CD4-positive, alpha-beta T cell treated with Interleukin-4 for 1 hour (primary cell): ENCODE data around the gene RNF169.

Experiments
- DNase-seq, 2 donors: peaks; one replicate each; pipeline ENCODE4 v3.0.0-alpha.2; 2020 to 2022

Gene RNF169, protein sequence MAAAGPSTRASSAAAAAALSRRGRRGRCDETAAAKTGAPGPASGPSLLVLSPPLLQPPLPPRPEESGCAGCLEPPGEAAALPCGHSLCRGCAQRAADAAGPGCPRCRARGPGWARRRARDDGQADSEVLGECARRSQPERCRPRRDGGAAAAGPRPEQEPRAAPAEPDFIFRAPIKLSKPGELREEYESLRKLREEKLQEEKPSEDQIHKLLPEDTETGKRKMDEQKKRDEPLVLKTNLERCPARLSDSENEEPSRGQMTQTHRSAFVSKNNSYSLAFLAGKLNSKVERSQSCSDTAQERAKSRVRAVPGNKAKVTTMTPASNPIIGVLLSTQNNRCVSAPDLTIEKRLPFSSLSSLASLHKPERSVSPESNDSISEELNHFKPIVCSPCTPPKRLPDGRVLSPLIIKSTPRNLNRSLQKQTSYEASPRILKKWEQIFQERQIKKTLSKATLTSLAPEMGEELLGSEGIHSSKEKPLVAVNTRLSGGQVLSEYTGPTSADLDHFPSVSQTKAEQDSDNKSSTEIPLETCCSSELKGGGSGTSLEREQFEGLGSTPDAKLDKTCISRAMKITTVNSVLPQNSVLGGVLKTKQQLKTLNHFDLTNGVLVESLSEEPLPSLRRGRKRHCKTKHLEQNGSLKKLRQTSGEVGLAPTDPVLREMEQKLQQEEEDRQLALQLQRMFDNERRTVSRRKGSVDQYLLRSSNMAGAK

GRCh38 chr11:74748211-74749126 lies at the start of gene RNF169:
Gene RNF169 (plus strand): TSS chr11:74748849. CDS start chr11:74748881, 32 bp downstream.
- peak; percentile 93 to 94 for DNase-seq

DNA sequence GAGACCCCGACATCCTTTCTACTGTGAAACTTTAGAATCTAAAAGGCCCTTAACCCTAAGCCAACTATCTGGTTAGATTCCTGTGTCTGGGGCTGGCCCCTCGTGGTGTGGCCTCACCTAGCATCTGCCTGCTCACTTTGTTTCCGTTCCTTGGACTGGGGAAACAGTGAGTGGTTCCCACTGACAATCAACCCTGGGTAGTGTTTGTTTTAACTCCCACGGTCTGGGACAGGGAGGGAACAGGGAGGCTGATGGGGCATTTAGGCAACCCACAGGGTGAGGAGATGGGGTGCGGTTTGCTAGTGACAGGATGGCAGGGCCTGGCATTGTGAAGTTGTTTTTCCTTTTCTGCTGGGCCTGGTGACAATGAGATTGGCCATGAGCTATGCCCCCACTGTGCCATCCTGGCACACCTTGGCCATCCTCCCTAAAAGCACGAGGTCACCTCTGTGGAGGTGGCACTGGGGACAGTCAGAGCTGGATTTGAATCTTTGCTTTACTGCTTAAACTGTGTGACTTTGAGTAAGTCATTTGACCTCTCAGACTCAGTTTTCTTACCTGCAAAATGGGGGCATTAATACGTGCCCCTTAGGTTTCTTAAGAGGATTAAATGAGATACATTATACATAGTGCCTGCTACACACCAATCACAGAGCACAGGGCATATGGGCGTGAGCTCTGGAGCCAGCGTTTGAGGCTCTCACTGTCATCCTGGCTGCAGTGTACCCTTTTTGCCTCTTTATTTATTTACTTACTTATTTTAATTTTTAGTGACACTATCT lies 48.8 kb upstream of the RNF169 start:
- DNase-seq = no peak

GRCh38 chr11:74701351-74701750 lies 47.3 kb upstream of the RNF169 start:
- DNase-seq = no peak

- DNase-seq = peak; percentile 48 to 58
These were observed 46.2 kb upstream of the RNF169 start for GRCh38 chr11:74702383-74703007.

DNA sequence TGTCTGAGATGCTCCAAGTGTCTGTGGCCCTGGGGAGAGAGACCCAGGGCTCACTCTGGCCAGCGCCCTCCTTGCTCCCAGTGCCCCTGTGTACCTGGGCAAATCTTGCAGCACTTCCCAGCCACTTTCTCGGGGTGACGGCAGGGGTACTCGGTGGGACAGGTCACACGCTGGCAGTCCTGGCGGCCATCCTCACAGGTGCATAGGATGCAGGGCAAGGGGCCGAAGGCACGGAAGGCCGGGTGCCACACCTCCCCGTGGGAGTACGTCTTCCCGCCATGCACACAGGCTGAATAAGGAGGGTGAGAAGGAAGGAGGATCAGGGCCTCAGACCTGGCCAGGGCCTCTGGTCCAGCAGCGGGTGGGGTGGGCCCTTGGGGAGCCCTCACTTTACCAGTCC lies 45.4 kb upstream of the RNF169 start:
- DNase-seq = no peak

DNA sequence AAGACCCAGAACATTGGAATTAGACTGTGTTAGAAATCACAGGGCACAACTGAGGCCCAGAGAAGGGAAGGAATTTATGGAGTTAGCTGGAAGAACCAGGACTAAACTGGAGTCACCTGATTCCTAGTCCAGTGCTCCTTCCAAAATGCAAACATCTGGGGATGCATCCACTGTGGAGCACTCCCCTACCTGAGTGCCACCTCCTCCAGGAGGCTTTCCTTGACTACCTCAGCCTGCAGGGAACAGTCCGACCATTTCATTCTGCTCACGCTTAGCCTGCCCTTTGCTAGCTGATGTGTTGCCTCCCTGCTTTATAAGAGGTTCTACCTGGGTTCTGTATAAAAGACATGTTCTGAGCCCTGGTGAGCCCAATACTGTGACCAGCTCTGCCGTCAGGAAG lies 41.5 kb upstream of the RNF169 start:
- no peak for DNase-seq

GRCh38 chr11:74707602-74708510 lies 40.8 kb upstream of the RNF169 start:
- DNase-seq = no peak

- DNase-seq = no peak
These were observed 39.5 kb upstream of the RNF169 start for GRCh38 chr11:74709175-74709574.

GRCh38 chr11:74710281-74710938 lies 38.2 kb upstream of the RNF169 start:
- DNase-seq = no peak

GRCh38 chr11:74713686-74714085 lies 35.0 kb upstream of the RNF169 start:
- no peak for DNase-seq

- no peak for DNase-seq
These were observed 33.7 kb upstream of the RNF169 start for GRCh38 chr11:74714904-74715303.

DNA sequence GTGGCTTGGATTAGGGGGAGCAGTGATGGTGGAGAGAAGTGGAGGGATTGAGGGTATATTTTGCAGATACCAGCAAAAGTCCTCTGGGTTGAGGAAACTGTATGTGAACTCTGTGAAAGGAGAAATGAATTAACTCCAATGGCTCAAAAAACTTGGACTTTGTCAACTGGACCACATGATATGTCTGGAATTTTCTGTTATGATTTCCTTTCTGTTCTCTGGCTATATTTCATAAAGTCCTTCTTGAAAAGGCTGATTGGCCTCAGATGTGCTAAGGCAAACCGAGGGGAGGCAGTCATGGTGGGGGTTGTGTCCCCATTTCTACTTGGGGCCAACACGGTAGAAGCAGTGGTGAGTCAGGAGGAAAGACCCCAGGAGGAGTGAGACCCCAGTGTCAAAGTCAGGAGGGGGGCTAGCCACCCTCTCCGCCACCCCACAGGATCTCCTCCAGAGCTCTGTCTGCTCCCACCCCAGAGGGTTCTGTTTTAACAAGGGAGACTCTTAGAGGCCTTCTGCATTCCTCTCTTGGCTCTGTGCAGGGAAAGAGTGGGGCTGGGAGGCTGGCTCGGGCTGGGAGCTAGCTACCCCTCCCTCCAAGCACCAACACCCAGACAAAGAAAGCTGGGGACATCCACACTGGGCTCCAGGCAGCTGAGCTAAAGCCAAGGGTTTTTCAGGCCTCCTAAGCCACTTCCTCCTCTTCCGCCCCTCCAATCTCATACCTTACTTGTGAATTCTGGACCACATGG lies 31.3 kb upstream of the RNF169 start:
- no peak for DNase-seq

- DNase-seq = no peak
These were observed 29.6 kb upstream of the RNF169 start for GRCh38 chr11:74719011-74719410.

DNA sequence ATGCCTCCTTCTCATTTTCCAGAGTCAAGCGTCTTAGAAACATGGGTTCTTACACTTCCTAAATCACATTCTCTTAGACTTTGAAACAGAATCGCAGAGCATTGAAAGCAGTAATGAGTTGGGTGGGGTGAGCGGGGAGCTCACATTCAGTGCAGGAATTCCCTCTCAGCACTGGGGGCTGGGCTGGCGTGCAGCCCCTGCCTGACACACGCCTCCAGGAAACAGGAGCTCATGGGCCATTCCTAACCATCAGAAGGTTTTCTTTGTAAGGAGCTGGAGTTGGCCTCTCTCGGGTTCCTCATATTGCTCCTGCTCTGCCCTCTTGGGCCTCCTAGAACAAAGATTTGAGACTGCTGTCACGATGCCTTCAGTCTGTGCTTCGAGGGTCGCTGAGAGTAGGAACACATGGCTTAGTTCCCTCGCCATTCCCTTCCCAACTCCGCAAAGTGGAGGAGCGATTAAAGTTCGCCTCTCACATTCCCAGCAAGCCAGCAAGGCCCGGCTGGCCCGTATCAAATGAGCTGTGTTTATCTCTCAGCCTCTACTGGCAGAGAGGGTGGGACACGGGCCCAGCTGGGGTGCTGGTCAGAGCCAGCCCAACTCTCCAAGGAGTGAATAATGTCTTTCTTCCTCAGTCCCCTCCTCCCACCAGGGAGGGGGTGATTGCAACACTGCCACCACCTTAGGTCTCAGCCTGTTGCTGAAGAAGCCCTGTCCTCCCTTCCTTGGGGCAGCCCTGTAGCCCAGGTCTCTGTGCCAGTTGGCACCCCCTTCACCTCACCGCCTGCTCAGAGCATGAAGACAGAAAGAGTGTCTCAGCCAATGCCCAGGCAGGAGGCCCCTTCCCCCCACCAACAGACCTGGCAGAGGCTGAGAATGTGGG lies 27.8 kb upstream of the RNF169 start:
- no peak for DNase-seq

DNA sequence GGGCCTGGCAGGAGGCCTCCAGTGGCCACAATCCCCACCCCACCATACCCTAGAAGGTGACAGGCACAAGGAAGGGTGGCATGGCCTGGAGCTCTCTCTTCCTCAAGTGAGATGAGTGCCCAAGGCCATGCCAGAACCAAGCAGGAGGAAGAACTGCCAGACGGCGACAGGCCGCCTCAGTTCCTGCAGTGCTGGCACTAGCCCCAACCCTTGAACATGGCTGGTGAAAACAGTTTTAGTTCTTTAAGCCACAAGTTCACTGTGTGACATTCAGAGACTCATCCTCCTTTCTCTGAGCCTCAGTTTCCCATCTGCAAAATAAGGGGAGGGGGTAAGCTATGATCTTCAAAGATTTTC lies 27.2 kb upstream of the RNF169 start:
- no peak for DNase-seq

DNA sequence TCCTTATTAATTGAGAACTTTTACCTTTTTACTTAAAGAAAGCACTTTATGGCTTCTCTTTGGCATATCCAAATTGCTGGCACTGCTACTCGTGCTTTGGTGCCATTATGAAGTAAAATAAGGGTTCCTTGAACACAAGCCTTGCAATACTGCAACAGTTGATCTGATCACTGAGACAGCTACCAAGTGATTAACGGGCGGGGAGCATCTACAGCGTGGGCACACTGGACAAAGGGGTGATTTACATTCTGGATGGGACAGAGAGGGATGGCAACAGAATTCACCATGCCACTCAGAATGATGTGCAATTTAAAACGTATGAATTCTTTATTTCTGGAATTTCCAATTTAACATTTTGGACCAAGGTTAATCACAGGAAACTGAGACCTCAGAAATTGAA lies 25.1 kb upstream of the RNF169 start:
- DNase-seq = no peak

GRCh38 chr11:74725701-74726100 lies 22.9 kb upstream of the RNF169 start:
- DNase-seq = no peak

GRCh38 chr11:74726547-74727182 lies 22.0 kb upstream of the RNF169 start:
- DNase-seq = peak; percentile 55 to 59
